NCI-H1694 treated with DMSO at 0.1 percent for 48 hours (cell line): ENCODE data around the gene SORBS1.

Source experiments
- DNase-seq: peaks from one replicate; lab custom pipeline; 2025; lab: John Stamatoyannopoulos, UW

SORBS1 gene

GRCh38 chr10:95565336-95565735 is 4.2 kb upstream of the SORBS1 start:
- DNase-seq: no peak

GRCh38 chr10:95564291-95564690 is 3.1 kb upstream of the SORBS1 start:
- DNase-seq: no peak

- no peak for DNase-seq
Measured at GRCh38 chr10:95562341-95562965, 1.3 kb upstream of the SORBS1 start.

GRCh38 chr10:95561864-95562177 is 650 bp upstream of the SORBS1 start:
- no peak for DNase-seq

GRCh38 chr10:95560278-95561176 is 644 bp downstream of the SORBS1 start:
- DNase-seq: no peak

- DNase-seq: no peak
Measured at GRCh38 chr10:95559896-95560277, 1.3 kb downstream of the SORBS1 start.

- no peak for DNase-seq
Measured at GRCh38 chr10:95559471-95559870, 1.7 kb downstream of the SORBS1 start.

GRCh38 chr10:95558593-95559320 is 2.4 kb downstream of the SORBS1 start:
- DNase-seq: no peak

- DNase-seq: no peak
Measured at GRCh38 chr10:95556994-95557767, 4.0 kb downstream of the SORBS1 start.

- no peak for DNase-seq
Measured at GRCh38 chr10:95553674-95554073, 7.5 kb downstream of the SORBS1 start.

GRCh38 chr10:95552679-95553342 is 8.4 kb downstream of the SORBS1 start:
- no peak for DNase-seq

- DNase-seq: no peak
Measured at GRCh38 chr10:95550073-95550672, 11.0 kb downstream of the SORBS1 start.

- DNase-seq: no peak
Measured at GRCh38 chr10:95547791-95548435, 13.3 kb downstream of the SORBS1 start.

GRCh38 chr10:95547197-95547596 is 14.0 kb downstream of the SORBS1 start:
- DNase-seq: no peak

- no peak for DNase-seq
Measured at GRCh38 chr10:95545981-95546380, 15.2 kb downstream of the SORBS1 start.

- DNase-seq: no peak
Measured at GRCh38 chr10:95544783-95545500, 16.2 kb downstream of the SORBS1 start.

GRCh38 chr10:95543459-95543858 is 17.7 kb downstream of the SORBS1 start:
- DNase-seq: no peak

GRCh38 chr10:95542761-95543160 is 18.4 kb downstream of the SORBS1 start:
- DNase-seq: no peak

- DNase-seq: no peak
Measured at GRCh38 chr10:95542330-95542729, 18.8 kb downstream of the SORBS1 start.

GRCh38 chr10:95540514-95541052 is 20.6 kb downstream of the SORBS1 start:
- DNase-seq: no peak
